A549 (cell line): ENCODE results near the gene POLE. TPM values are rescaled to one million over a fixed set of nuclear protein-coding genes. Genes with fewer than 3 reads are reported as not detected.

Source experiments
- ATAC-seq, 2 experiments: fragments of 200-7000 bp in 1 of 2; fragments of >200 bp in 1 of 2; cut with Nextera tagmentation in 1 of 2; cut with Tn5 transposase in 1 of 2; 3 replicates each; pipeline versions ENCODE4 v1.8.0 to v1.9.1; 2018 to 2020; ENCODE audit warnings: mild to moderate bottlenecking in 1 of 2, moderate library complexity in 1 of 2
- CTCF ChIA-PET: fragments of 300-600 bp; sonication (Branson Sonifier 250); formaldehyde crosslinking; extraction: SDS; loops from one replicate; lab custom pipeline; 2021; ENCODE audit warnings: antibody characterized with exemption, inconsistent platforms; lab: Yijun Ruan, JAX
- POLR2A ChIA-PET: fragments of 350-600 bp; formaldehyde crosslinking; extraction: SDS; loops from one replicate; lab custom pipeline; 2021; ENCODE audit warnings: antibody characterized with exemption, inconsistent platforms; lab: Yijun Ruan, JAX
- DNase-seq, 2 experiments: peaks; one replicate each; pipeline versions ENCODE4 v3.0.0 to v3.0.0-alpha.2; 2011 to 2016; ENCODE audit warnings: low read depth in 1 of 2, low spot score in 1 of 2
- FAIRE-seq: peaks from 2 replicates; lab custom pipeline; 2011; peaks lifted over from hg19 to GRCh38; lab: Jason Lieb, UNC
- H3K27ac ChIP-seq, 2 experiments: fragments of >200 bp; sonication (Bioruptor Twin); formaldehyde crosslinking; 3 replicates each; pipeline ENCODE4 v1.5.1; 2016 to 2017
- H3K4me1 ChIP-seq: fragments of >200 bp; sonication (Bioruptor Twin); formaldehyde crosslinking; 3 replicates; pipeline ENCODE4 v1.6.1; 2016
- H3K4me2 ChIP-seq: fragments of >200 bp; sonication (Bioruptor Twin); formaldehyde crosslinking; 3 replicates; pipeline ENCODE4 v1.6.1; 2016
- H3K4me3 ChIP-seq: fragments of >200 bp; sonication (Bioruptor Twin); formaldehyde crosslinking; 3 replicates; pipeline ENCODE4 v1.5.1; 2016
- H3K9me3 ChIP-seq: fragments of >200 bp; sonication (Bioruptor Twin); formaldehyde crosslinking; 3 replicates; pipeline ENCODE4 v1.6.1; 2016
- EHF ChIP-seq: fragments of 250-450 bp; sonication (Bioruptor Pico); IDR thresholded peaks from 2 replicates; pipeline ENCODE4 v1.5.0; 2020; ENCODE audit warnings: mild to moderate bottlenecking
- EP300 ChIP-seq, 2 experiments: fragments of >200 bp; sonication (Bioruptor Twin); formaldehyde crosslinking; IDR thresholded peaks; 2 replicates in 1 of 2; 3 replicates in 1 of 2; pipeline ENCODE4 v1.6.1; 2016 to 2017
- FOXS1 ChIP-seq: fragments of 250-450 bp; sonication (Bioruptor Pico); IDR thresholded peaks from 2 replicates; pipeline ENCODE4 v1.5.0; 2020; ENCODE audit warnings: mild to moderate bottlenecking, moderate library complexity
- GATA3 ChIP-seq: IDR thresholded peaks from 2 replicates; pipeline ENCODE4 v1.6.1; 2012; ENCODE audit warnings: borderline replicate concordance
- HEYL ChIP-seq: fragments of 250-450 bp; sonication (Bioruptor Pico); IDR thresholded peaks from 2 replicates; pipeline ENCODE4 v1.8.0; 2021; ENCODE audit warnings: mild to moderate bottlenecking, moderate library complexity
- JUNB ChIP-seq: fragments of >200 bp; sonication (Bioruptor Twin); formaldehyde crosslinking; IDR thresholded peaks from 2 replicates; pipeline ENCODE4 v1.6.1; 2016
- KDM1A ChIP-seq: fragments of 200-600 bp; sonication (generic); IDR thresholded peaks from 2 replicates; pipeline ENCODE4 v1.6.1; 2016; ENCODE audit warnings: low read depth, mild to moderate bottlenecking
- KDM5A ChIP-seq: fragments of 200-600 bp; sonication (generic); IDR thresholded peaks from 2 replicates; pipeline ENCODE4 v1.6.1; 2016; ENCODE audit warnings: antibody characterized with exemption, mild to moderate bottlenecking
- MAZ ChIP-seq: fragments of 150-350 bp; IDR thresholded peaks from 2 replicates; pipeline ENCODE4 v1.6.1; 2014; ENCODE audit warnings: antibody characterized with exemption, low read depth, low read length, borderline replicate concordance
- MYC ChIP-seq: IDR thresholded peaks from 2 replicates; pipeline ENCODE4 v1.6.1; 2012; ENCODE audit warnings: mild to moderate bottlenecking, inconsistent platforms, low read length, improper control_type of control experiment, borderline replicate concordance
- NFE2L2 ChIP-seq: fragments of 150-350 bp; conservative IDR thresholded peaks from 2 replicates; pipeline ENCODE4 v1.6.1; 2014; ENCODE audit warnings: low read length
- PHF8 ChIP-seq: fragments of 200-600 bp; sonication (generic); IDR thresholded peaks from 2 replicates; pipeline ENCODE4 v1.6.1; 2016; ENCODE audit warnings: low read depth, mild to moderate bottlenecking, antibody characterized with exemption, moderate library complexity, borderline replicate concordance
- RFX5 ChIP-seq: fragments of 450-650 bp; IDR thresholded peaks from 2 replicates; pipeline ENCODE4 v1.7.1; 2014; ENCODE audit warnings: antibody characterized with exemption, mild to moderate bottlenecking, moderate library complexity
- RNF2 ChIP-seq: fragments of 200-600 bp; sonication (generic); IDR thresholded peaks from 2 replicates; pipeline ENCODE4 v1.6.1; 2016; ENCODE audit warnings: low read depth, mild to moderate bottlenecking, antibody characterized with exemption, moderate library complexity, borderline replicate concordance
- SMC3 ChIP-seq: fragments of >200 bp; sonication (Bioruptor Twin); formaldehyde crosslinking; IDR thresholded peaks from 3 replicates; pipeline ENCODE4 v1.6.1; 2018; ENCODE audit warnings: inconsistent platforms
- TFCP2L1 ChIP-seq: fragments of 250-450 bp; sonication (Bioruptor Pico); IDR thresholded peaks from 2 replicates; pipeline ENCODE4 v1.5.0; 2021; ENCODE audit warnings: mild to moderate bottlenecking
- ZNF302 ChIP-seq: fragments of 250-450 bp; sonication (Bioruptor Pico); IDR thresholded peaks from 2 replicates; pipeline ENCODE4 v1.9.0; 2021; ENCODE audit warnings: inconsistent platforms, mild to moderate bottlenecking, moderate library complexity
- ZSCAN20 ChIP-seq: fragments of 250-450 bp; sonication (Bioruptor Pico); IDR thresholded peaks from 2 replicates; pipeline ENCODE4 v1.8.0; 2022; ENCODE audit warnings: mild to moderate bottlenecking, moderate library complexity
- WGBS: methylation state at CpG from one replicate; pipeline ENCODE4 v1.1.6; 2017; ENCODE audit errors: missing lambda C conversion rate; 5-methylcytosine and 5-hydroxymethylcytosine counted together
- polyA plus RNA-seq, 4 experiments: library from polyadenylated mRNA; depleted of rRNA in 3 of 4; stranded (reverse); fragments of >200 nt; fragmentation: RNase III in 1 of 4; extraction: RNeasy Plus Mini Kit Qiagen cat#74134 plus additional on column Dnase treatment in 1 of 4; gene quantifications; 2 replicates in 3 of 4; 3 replicates in 1 of 4; pipeline ENCODE4 v1.2.3, GENCODE V29; 2011 to 2017
- TF ChIP-seq, protein P1 (sequence below): fragments of >200 bp; sonication (Bioruptor Twin); formaldehyde crosslinking; IDR thresholded peaks from 3 replicates; pipeline ENCODE4 v1.6.1; 2016
- TF ChIP-seq, protein P2 (sequence below): IDR thresholded peaks from 2 replicates; pipeline ENCODE4 v1.6.1; 2012
- TF ChIP-seq, protein P3 (sequence below): fragments of >200 bp; sonication (Bioruptor Twin); formaldehyde crosslinking; IDR thresholded peaks from 3 replicates; pipeline ENCODE4 v1.5.1; 2016
- TF ChIP-seq, protein P4 (sequence below): IDR thresholded peaks from 2 replicates; pipeline ENCODE4 v1.6.1; 2012

Gene POLE
- polyA plus RNA-seq, 2 of the 4 experiments (the other 2 are of a cell fraction) = 28.9 to 67.2 TPM

DNA sequence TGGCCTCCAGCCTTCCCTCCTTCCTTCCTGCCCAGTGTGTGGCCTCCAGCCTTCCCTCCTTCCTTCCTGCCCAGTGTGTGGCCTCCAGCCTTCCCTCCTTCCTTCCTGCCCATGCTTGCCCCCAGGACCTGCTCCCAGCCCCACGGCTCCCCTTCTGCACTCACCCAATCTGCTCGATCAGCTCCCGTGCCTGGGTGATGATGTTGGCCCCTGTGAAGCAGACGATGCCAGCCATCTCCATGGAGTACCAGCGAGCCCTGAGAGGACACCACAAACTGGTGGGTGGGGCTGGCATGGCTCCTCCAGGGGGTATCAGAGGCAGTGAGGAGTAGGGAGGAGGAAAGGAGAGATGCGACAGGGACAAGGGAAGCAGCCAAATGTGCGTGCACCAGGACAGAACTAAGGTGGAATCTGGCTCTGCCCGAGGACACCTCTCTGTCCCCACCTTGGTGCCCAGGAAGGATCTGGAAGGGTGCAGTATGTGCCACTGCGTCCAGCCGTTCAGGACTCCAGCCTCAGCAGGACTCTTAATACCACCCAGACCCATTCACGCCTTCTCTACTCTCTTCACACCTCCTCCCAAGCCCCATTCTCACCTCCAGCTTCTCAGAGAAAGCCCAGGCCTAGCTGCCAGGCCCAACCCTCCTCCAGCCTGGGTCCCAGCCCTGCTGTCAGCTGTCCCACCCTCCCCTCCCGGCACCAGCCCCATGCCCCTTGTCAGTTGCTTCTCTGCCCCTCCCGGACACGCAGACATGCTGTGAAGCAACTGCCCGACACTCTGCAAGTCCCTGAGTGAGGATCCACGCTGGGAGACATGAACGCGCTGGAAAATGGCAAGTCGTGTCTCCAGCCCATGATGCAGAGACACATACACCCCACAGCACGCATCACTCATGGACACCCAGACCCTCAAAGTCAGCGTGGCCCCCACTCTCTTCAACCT is 22.7 kb downstream of the POLE start:
- FAIRE-seq = no peak
- Histone ChIP-seq H3K4me2 (no peak overlapping the region), H3K9me3 (no peaks in the 10 kb centered on the region), H3K4me1 (no peaks in the 10 kb centered on the region)
- POLR2A ChIA-PET = no interaction called here
- ATAC-seq = no peak; a peak in 1 of 6 replicates
- WGBS = 94% methylated on average over 20 of the region's 21 CpGs
- CTCF ChIA-PET = no interaction called here
- DNase-seq = no peak
- no peak for TF ChIP-seq GATA3
- no peak for TF ChIP-seq KDM1A
- TF ChIP-seq, protein P1, sequence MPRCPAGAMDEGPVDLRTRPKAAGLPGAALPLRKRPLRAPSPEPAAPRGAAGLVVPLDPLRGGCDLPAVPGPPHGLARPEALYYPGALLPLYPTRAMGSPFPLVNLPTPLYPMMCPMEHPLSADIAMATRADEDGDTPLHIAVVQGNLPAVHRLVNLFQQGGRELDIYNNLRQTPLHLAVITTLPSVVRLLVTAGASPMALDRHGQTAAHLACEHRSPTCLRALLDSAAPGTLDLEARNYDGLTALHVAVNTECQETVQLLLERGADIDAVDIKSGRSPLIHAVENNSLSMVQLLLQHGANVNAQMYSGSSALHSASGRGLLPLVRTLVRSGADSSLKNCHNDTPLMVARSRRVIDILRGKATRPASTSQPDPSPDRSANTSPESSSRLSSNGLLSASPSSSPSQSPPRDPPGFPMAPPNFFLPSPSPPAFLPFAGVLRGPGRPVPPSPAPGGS = no peak
- TF ChIP-seq NFE2L2 = no peak
- TF ChIP-seq, protein P2, sequence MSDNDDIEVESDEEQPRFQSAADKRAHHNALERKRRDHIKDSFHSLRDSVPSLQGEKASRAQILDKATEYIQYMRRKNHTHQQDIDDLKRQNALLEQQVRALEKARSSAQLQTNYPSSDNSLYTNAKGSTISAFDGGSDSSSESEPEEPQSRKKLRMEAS = no peak
- TF ChIP-seq RNF2 = no peak
- TF ChIP-seq RFX5 = no peak
- no peak for TF ChIP-seq JUNB
- TF ChIP-seq, protein P3, sequence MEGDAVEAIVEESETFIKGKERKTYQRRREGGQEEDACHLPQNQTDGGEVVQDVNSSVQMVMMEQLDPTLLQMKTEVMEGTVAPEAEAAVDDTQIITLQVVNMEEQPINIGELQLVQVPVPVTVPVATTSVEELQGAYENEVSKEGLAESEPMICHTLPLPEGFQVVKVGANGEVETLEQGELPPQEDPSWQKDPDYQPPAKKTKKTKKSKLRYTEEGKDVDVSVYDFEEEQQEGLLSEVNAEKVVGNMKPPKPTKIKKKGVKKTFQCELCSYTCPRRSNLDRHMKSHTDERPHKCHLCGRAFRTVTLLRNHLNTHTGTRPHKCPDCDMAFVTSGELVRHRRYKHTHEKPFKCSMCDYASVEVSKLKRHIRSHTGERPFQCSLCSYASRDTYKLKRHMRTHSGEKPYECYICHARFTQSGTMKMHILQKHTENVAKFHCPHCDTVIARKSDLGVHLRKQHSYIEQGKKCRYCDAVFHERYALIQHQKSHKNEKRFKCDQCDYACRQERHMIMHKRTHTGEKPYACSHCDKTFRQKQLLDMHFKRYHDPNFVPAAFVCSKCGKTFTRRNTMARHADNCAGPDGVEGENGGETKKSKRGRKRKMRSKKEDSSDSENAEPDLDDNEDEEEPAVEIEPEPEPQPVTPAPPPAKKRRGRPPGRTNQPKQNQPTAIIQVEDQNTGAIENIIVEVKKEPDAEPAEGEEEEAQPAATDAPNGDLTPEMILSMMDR = no peak
- no peak for TF ChIP-seq MYC
- TF ChIP-seq, protein P4, sequence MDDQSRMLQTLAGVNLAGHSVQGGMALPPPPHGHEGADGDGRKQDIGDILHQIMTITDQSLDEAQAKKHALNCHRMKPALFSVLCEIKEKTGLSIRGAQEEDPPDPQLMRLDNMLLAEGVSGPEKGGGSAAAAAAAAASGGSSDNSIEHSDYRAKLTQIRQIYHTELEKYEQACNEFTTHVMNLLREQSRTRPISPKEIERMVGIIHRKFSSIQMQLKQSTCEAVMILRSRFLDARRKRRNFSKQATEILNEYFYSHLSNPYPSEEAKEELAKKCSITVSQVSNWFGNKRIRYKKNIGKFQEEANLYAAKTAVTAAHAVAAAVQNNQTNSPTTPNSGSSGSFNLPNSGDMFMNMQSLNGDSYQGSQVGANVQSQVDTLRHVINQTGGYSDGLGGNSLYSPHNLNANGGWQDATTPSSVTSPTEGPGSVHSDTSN = no peak
- no peak for TF ChIP-seq FOXS1 (CRISPR knock-in tag)
- no peak for TF ChIP-seq EP300 (IDR thresholded peaks at IDR 0.05)
- no peak for TF ChIP-seq ZNF302 (CRISPR knock-in tag)
- TF ChIP-seq PHF8 = no peak
- no peak for TF ChIP-seq ZSCAN20
- TF ChIP-seq EHF (CRISPR knock-in tag) = no peak
- no peak for TF ChIP-seq MAZ
- TF ChIP-seq, all 56 proteins: peak for 0
- Histone ChIP-seq H3K27ac (no peak overlapping the region), H3K4me3 (no peak overlapping the region)

DNA sequence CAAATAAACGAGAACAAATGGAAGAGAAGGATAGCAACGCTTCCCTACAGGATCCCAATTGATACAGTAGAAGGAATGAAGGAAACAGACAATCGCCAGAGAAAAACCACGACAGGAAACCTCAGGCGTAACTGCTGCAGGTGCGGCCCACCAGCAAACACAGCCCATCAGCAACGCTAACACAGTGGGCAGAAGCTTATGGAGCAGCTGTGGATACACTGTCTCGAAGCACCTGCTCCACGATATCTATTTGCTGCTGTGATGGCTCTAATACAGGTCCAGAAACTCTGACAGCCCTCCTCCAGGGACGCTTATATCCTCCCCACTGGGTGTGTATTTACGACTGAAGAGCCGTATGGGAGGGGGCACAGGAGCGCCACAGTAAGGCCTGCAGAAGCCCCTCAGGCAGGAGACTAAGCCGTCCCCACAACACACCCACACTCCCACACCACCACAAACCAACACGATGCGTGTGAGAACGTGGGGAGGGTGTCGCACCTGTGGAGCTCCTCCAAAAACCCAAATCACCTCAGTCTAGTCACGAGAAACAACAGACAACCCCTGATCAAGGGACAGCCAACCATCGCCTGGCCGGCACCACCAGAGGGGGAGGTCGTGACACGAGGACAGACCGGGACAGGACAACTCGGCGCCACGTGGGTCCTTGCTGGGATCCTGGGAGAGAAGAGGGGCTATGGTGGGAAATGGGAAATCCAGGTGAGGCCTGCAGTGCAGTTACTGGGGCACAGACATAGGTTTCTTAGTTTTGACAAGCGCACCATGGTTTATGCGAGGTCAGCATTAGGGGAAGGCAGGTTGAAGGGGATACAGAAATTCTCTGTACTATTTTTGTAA is 24.0 kb downstream of the POLE start:
- no peak overlapping the region for H3K27ac ChIP-seq
- H3K4me1 ChIP-seq = no peaks in the 10 kb centered on the region
- DNase-seq (no peak), ATAC-seq (no peak), FAIRE-seq (no peak)
- TF ChIP-seq RFX5 (no peak), KDM5A (no peak), HEYL (no peak), SMC3 (no peak), TFCP2L1 (CRISPR knock-in tag) (no peak)
- no peak overlapping the region for H3K4me2 ChIP-seq
- CTCF ChIA-PET = interaction anchor here (1.0 to 1.6 kb wide), 2 partner anchors 11 to 24 kb away, joined by 3 read pairs; no protein-coding TSS in a partner anchor
- WGBS = 92% methylated on average over 29 of the region's 29 CpGs
- H3K9me3 ChIP-seq = no peaks in the 10 kb centered on the region
- POLR2A ChIA-PET = no interaction called here
- H3K4me3 ChIP-seq = no peak overlapping the region
